OCI-LY1 (cell line): ENCODE data around the gene SP3.

Experiments used
- CTCF ChIP-seq: fragments of 200-600 bp; sonication (generic), shearing (Covaris generic); IDR thresholded peaks from 2 replicates; pipeline ENCODE4 v1.5.1; 2017; ENCODE audit warnings: mild to moderate bottlenecking, antibody characterized with exemption, low read length, moderate library complexity, mixed read lengths
- EZH2 ChIP-seq: fragments of 200-600 bp; sonication (generic), shearing (Covaris generic); IDR thresholded peaks from 2 replicates; pipeline ENCODE4 v1.8.0; 2017; ENCODE audit warnings: borderline replicate concordance, mixed run types, mild to moderate bottlenecking, antibody characterized with exemption, low read length, moderate library complexity, mixed read lengths

DNA sequence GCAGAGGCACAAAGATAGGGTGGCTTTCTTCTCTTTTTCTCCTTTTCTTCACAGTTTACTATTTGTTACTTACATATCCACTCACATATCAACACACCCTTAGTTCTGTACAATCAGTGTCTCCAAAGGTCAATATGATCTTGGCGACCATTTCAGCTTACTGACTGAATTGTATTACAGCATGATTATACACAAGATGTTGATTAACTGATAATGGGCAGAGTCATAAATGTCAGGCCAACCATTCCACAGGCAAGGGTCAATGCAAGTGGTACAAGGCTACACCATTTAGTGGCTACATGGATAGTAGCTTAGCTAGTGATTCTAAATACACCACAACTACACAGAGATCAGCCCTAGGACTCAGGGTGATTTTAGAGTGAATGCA is 20.4 kb upstream of the SP3 start:
- no peak for TF ChIP-seq CTCF
- no peak for TF ChIP-seq EZH2
